Uterus (tissue), 2 donors: ENCODE results near the gene PRAME.

Experiments
- CTCF ChIP-seq, 4 experiments: fragments of 200-600 bp in 2 of 4; fragments of 450-650 bp in 2 of 4; sonication (generic) in 2 of 4; IDR thresholded peaks; one replicate each; pipeline ENCODE4 v1.5.1; 2016 to 2019; ENCODE audit warnings: antibody characterized with exemption in 4 of 4, mild to moderate bottlenecking in 2 of 4, moderate library complexity in 1 of 4
- POLR2A ChIP-seq, 2 donors: fragments of 450-650 bp; IDR thresholded peaks; one replicate each; pipeline ENCODE4 v1.6.1; 2016; ENCODE audit warnings: antibody characterized with exemption in 2 of 2, mild to moderate bottlenecking in 1 of 2, moderate library complexity in 1 of 2

- TF ChIP-seq CTCF (IDR thresholded peaks at IDR 0.05), result no peak
- TF ChIP-seq POLR2A (IDR thresholded peaks at IDR 0.05), result no peak
These were observed 42.1 kb downstream of the PRAME start for GRCh38 chr22:22516992-22517391.
